Measurements from ENCODE around the gene MAGEB4. TPM values are rescaled to one million over a fixed set of nuclear protein-coding genes. Genes with fewer than 3 reads are reported as not detected.

MAGEB4 gene
- total and polyA plus RNA-seq, 10 of the 15 experiments (the other 5 are each of a cell fraction or from before 2014, with no cell fraction given), result 0.04 TPM; not detected in 9

- TF ChIP-seq PAX8 (IDR thresholded peaks at IDR 0.05) (no peak), MEF2A (IDR thresholded peaks at IDR 0.05; ENCODE audit: insufficient read depth, low read depth, low read length) (no peak), STAT1 (conservative IDR thresholded peaks at IDR 0.05) (no peak), REST (IDR thresholded peaks at IDR 0.05; ENCODE audit: low read depth, low read length) (no peak)
These were observed 36.6 kb downstream of the MAGEB4 start (continued) for GRCh38 chrX:30278365-30278764.

GRCh38 chrX:30280428-30280827 lies 38.6 kb downstream of the MAGEB4 start:
- ChIA-PET CTCF (interaction anchor here (1.1 kb wide), 1 partner anchor 258 kb away, joined by 3 read pairs; no protein-coding TSS in a partner anchor), RAD21 (ENCODE audit: unreplicated experiment) (no interaction called here), POLR2A (no interaction called here), SMC1A (ENCODE audit: uncharacterized antibody, unreplicated experiment) (no interaction called here)
- intact Hi-C loops (cut with micrococcal nuclease; ENCODE audit: unreplicated experiment) (no loop called here), in situ Hi-C loops (cut with MboI) (no loop called here)
- no peaks in the 10 kb centered on the region for H3K27me3 ChIP-seq (replicated peaks in 1 of 2; ENCODE audit: control insufficient read depth in 2 of 2, insufficient read depth in 2 of 2, low read length in 1 of 2)
- no peak overlapping the region for H3K9ac ChIP-seq (ENCODE audit: control insufficient read depth, insufficient read depth, low read length)
- BruUV-seq (replicated peaks), result no TSS peak
- no peak overlapping the region for H2AFZ ChIP-seq (ENCODE audit: control insufficient read depth, low read depth, low read length)
- no peaks in the 10 kb centered on the region for H4K20me1 ChIP-seq (ENCODE audit: control insufficient read depth, insufficient read depth)
- H3K4me1 ChIP-seq (ENCODE audit: control insufficient read depth, insufficient read depth, low read length), result no peaks in the 10 kb centered on the region
- no peak overlapping the region for H3K4me3 ChIP-seq
- FAIRE-seq (no peak), DNase-seq (ENCODE audit: low read depth, low spot score) (no peak), ATAC-seq (no peak)
- 95% methylated on average over 1 of the region's 1 CpG for WGBS (ENCODE audit: insufficient coverage, insufficient replicate concordance, low lambda C conversion rate, missing lambda C conversion rate)
- no peaks in the 10 kb centered on the region for H3K9me3 ChIP-seq (replicated peaks; ENCODE audit: control insufficient read depth, insufficient read depth, low read length)
- TF ChIP-seq MLLT1 (IDR thresholded peaks at IDR 0.05), result no peak
- no peak for TF ChIP-seq NBN (IDR thresholded peaks at IDR 0.05)
- no peak for TF ChIP-seq POU2F2 (IDR thresholded peaks at IDR 0.05; ENCODE audit: borderline replicate concordance, low read depth, low read length)
- no peak for TF ChIP-seq SRF (IDR thresholded peaks at IDR 0.05; ENCODE audit: low read depth in 2 of 2, low read length in 2 of 2)
- TF ChIP-seq ESRRA (IDR thresholded peaks at IDR 0.05; ENCODE audit: low read length), result no peak
- no peak for TF ChIP-seq SUZ12 (IDR thresholded peaks at IDR 0.05; ENCODE audit: unreplicated experiment)
- no peak for TF ChIP-seq SIX5 (IDR thresholded peaks at IDR 0.05; ENCODE audit: low read depth, low read length, severe bottlenecking)
- TF ChIP-seq YBX1 (IDR thresholded peaks at IDR 0.05), result no peak
- TF ChIP-seq ZNF217 (IDR thresholded peaks at IDR 0.05), result no peak
- TF ChIP-seq WRNIP1 (IDR thresholded peaks at IDR 0.05; ENCODE audit: borderline replicate concordance, low read depth, low read length), result no peak
- TF ChIP-seq TAF1 (IDR thresholded peaks at IDR 0.05; ENCODE audit: borderline replicate concordance, low read depth, low read length), result no peak
- no peak for TF ChIP-seq RAD21 (IDR thresholded peaks at IDR 0.05; ENCODE audit: insufficient read depth, low read depth, low read length)
- no peak for TF ChIP-seq IKZF2 (IDR thresholded peaks at IDR 0.05)
- TF ChIP-seq EZH2 (IDR thresholded peaks at IDR 0.05; ENCODE audit: borderline replicate concordance, control insufficient read depth, low read depth, low read length), result no peak
- no peak for TF ChIP-seq MTA2 (IDR thresholded peaks at IDR 0.05; ENCODE audit: low read depth)
- TF ChIP-seq RBBP5 (conservative IDR thresholded peaks at IDR 0.05), result no peak
- no peak for TF ChIP-seq NFXL1 (IDR thresholded peaks at IDR 0.05; ENCODE audit: borderline replicate concordance)
- TF ChIP-seq POLR2A (IDR thresholded peaks at IDR 0.05; ENCODE audit: low read depth, low read length), result no peak
- H3K27ac ChIP-seq (ENCODE audit: control insufficient read depth, insufficient read depth), result no peak overlapping the region
- H3K4me2 ChIP-seq (ENCODE audit: control insufficient read depth, insufficient read depth), result no peak overlapping the region
- H3K79me2 ChIP-seq (ENCODE audit: control insufficient read depth, insufficient read depth, low read length), result no peaks in the 10 kb centered on the region
- no peaks in the 10 kb centered on the region for H3K36me3 ChIP-seq (ENCODE audit: control insufficient read depth in 2 of 2, insufficient read depth in 2 of 2, low read length in 1 of 2)

Measured in GM12878 (cell line).